Measurements from ENCODE around the gene APOBEC3G.

APOBEC3G gene

DNA sequence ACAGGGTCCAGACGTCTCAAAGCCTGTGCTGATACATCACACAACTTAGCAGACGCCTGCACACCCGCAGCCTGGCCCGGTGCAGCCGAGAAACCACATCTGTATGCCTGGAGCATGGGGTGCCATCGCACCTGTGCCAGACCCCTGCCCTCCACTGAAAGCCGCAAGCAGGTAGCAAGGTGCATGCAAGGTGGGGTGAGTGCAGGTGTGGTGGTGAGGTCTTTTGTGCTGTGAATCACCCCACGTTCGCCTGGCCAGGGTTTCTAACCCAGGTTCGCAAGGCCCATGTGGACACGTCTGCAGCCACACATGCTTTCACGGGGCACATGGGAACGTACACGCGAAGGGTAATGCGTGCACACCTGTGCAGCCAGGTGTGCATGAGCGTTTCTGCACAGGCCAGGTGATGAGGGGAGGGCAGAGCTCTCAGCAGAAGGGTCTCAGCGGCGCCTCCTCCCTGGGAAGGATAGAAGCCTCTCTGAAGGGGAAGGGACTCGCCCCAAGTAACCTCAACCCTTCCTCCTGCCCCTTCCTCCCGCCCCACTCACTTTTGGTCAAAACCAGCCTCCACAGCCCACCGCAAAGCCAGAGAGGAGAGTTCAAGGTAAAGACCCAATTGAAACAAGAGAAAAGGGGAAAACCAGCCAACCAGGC, 55.9 kb downstream of the APOBEC3G start:
- Histone ChIP-seq H3K4me1 (ENCODE audit: control insufficient read depth in 2 of 2, insufficient read depth in 2 of 2, low read length in 2 of 2) (peaks cover 8 to 10% of the 10 kb centered on the region in 2 donors), H3K9ac (ENCODE audit: low read depth in 1 of 2, low read length in 2 of 2) (no peak overlapping the region), H3K27ac (ENCODE audit: low read depth in 2 of 2, low read length in 2 of 2) (no peak overlapping the region), H3K27me3 (ENCODE audit: control insufficient read depth in 2 of 2, insufficient read depth in 2 of 2, low read length in 2 of 2) (no peaks in the 10 kb centered on the region), H3K9me3 (ENCODE audit: control insufficient read depth in 2 of 2, low read length in 2 of 2) (no peaks in the 10 kb centered on the region), H3K4me3 (ENCODE audit: low read length in 2 of 2) (no peak overlapping the region), H3K36me3 (ENCODE audit: control insufficient read depth in 2 of 2, insufficient read depth in 2 of 2, low read length in 2 of 2) (peaks cover 7 to 9% of the 10 kb centered on the region in 2 donors)

DNA sequence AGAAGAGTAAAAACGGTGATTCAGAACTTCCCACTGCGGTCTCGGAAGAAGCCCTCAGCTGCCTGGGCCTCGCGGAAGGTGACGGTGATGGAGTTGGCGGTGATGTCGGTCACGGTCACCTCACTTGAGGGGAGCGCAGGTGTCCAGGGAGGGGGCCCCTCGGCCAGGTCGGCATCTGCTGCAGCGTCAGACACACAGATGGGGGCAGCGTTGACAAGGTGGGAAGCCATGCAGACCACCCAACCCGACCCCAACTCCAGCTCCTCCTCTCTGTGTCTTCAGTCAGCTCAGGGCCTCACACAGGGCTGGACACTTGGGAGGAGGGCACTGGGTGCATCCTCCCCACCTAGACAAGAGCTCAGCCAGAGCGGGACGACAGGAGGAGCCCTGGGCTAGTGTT, 56.8 kb downstream of the APOBEC3G start:
- Histone ChIP-seq H3K4me1 (ENCODE audit: control insufficient read depth in 2 of 2, insufficient read depth in 2 of 2, low read length in 2 of 2) (peaks cover 4 to 5% of the 10 kb centered on the region in 2 donors), H3K4me3 (ENCODE audit: low read length in 2 of 2) (no peak overlapping the region), H3K36me3 (ENCODE audit: control insufficient read depth in 2 of 2, insufficient read depth in 2 of 2, low read length in 2 of 2) (peaks cover 7 to 9% of the 10 kb centered on the region in 2 donors), H3K27me3 (ENCODE audit: control insufficient read depth in 2 of 2, insufficient read depth in 2 of 2, low read length in 2 of 2) (no peaks in the 10 kb centered on the region), H3K9me3 (ENCODE audit: control insufficient read depth in 2 of 2, low read length in 2 of 2) (no peaks in the 10 kb centered on the region), H3K9ac (ENCODE audit: low read depth in 1 of 2, low read length in 2 of 2) (no peak overlapping the region), H3K27ac (ENCODE audit: low read depth in 2 of 2, low read length in 2 of 2) (no peak overlapping the region)

GRCh38 chr22:39134366-39135091, 57.5 kb downstream of the APOBEC3G start:
- Histone ChIP-seq H3K4me1 (ENCODE audit: control insufficient read depth in 2 of 2, insufficient read depth in 2 of 2, low read length in 2 of 2) (peaks cover 2 to 4% of the 10 kb centered on the region in 2 donors), H3K9me3 (ENCODE audit: control insufficient read depth in 2 of 2, low read length in 2 of 2) (no peaks in the 10 kb centered on the region), H3K9ac (ENCODE audit: low read depth in 1 of 2, low read length in 2 of 2) (no peak overlapping the region), H3K4me3 (ENCODE audit: low read length in 2 of 2) (no peak overlapping the region), H3K27ac (ENCODE audit: low read depth in 2 of 2, low read length in 2 of 2) (no peak overlapping the region), H3K36me3 (ENCODE audit: control insufficient read depth in 2 of 2, insufficient read depth in 2 of 2, low read length in 2 of 2) (peaks cover 7 to 9% of the 10 kb centered on the region in 2 donors), H3K27me3 (ENCODE audit: control insufficient read depth in 2 of 2, insufficient read depth in 2 of 2, low read length in 2 of 2) (no peaks in the 10 kb centered on the region)

GRCh38 chr22:39135092-39135896, 58.2 kb downstream of the APOBEC3G start:
- Histone ChIP-seq H3K27ac (ENCODE audit: low read depth in 2 of 2, low read length in 2 of 2) (no peak overlapping the region), H3K36me3 (ENCODE audit: control insufficient read depth in 2 of 2, insufficient read depth in 2 of 2, low read length in 2 of 2) (peaks cover 7 to 10% of the 10 kb centered on the region in 2 donors)

DNA sequence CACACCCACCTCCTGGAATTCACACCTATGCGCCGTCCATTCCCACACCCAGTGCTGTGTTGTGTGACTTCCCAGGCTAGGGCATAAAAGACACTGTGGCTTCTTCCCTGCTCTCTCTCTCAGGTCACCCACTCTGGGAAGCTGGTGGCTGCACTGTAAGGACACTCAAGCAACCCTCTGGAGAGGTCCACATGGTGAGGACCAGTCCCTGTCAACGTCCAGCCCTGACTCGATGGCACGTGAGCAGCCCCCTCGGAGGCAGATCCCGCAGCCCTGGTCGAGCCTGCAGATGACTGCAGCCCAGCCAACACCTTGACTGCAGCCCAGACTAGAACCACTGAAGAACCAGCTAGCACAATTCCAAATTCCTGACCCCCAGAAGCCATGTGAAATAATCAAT, 59.2 kb downstream of the APOBEC3G start:
- no peak overlapping the region for H3K27ac ChIP-seq (ENCODE audit: low read depth in 2 of 2, low read length in 2 of 2)
- H3K4me1 ChIP-seq (ENCODE audit: control insufficient read depth in 2 of 2, insufficient read depth in 2 of 2, low read length in 2 of 2), result peaks cover under 1 to 2% of the 10 kb centered on the region in 2 donors
- H3K9me3 ChIP-seq (ENCODE audit: control insufficient read depth in 2 of 2, low read length in 2 of 2), result no peaks in the 10 kb centered on the region
- peaks cover 7 to 11% of the 10 kb centered on the region in 2 donors for H3K36me3 ChIP-seq (ENCODE audit: control insufficient read depth in 2 of 2, insufficient read depth in 2 of 2, low read length in 2 of 2)
- no peaks in the 10 kb centered on the region for H3K27me3 ChIP-seq (ENCODE audit: control insufficient read depth in 2 of 2, insufficient read depth in 2 of 2, low read length in 2 of 2)
- H3K4me3 ChIP-seq (ENCODE audit: low read length in 2 of 2), result no peak overlapping the region
- no peak overlapping the region for H3K9ac ChIP-seq (ENCODE audit: low read depth in 1 of 2, low read length in 2 of 2)

More at GRCh38 chr22:39135092-39135896, 58.2 kb downstream of the APOBEC3G start:
- H3K4me3 ChIP-seq (ENCODE audit: low read length in 2 of 2), result no peak overlapping the region
- no peak overlapping the region for H3K9ac ChIP-seq (ENCODE audit: low read depth in 1 of 2, low read length in 2 of 2)
- H3K9me3 ChIP-seq (ENCODE audit: control insufficient read depth in 2 of 2, low read length in 2 of 2), result no peaks in the 10 kb centered on the region
- H3K4me1 ChIP-seq (ENCODE audit: control insufficient read depth in 2 of 2, insufficient read depth in 2 of 2, low read length in 2 of 2), result peaks cover 2% of the 10 kb centered on the region in 2 donors
- no peaks in the 10 kb centered on the region for H3K27me3 ChIP-seq (ENCODE audit: control insufficient read depth in 2 of 2, insufficient read depth in 2 of 2, low read length in 2 of 2)

All from mucosa of rectum (tissue), 2 donors.